HG03378 (cell line): ENCODE measurements around the gene BABAM2.

Experiments
- ATAC-seq: cut with Tn5 transposase; IDR thresholded peaks from one replicate; pipeline ENCODE4 v1.9.1; 2021; ENCODE audit warnings: mild to moderate bottlenecking, moderate library complexity; ENCODE audit not compliant: unreplicated experiment

BABAM2 gene

DNA sequence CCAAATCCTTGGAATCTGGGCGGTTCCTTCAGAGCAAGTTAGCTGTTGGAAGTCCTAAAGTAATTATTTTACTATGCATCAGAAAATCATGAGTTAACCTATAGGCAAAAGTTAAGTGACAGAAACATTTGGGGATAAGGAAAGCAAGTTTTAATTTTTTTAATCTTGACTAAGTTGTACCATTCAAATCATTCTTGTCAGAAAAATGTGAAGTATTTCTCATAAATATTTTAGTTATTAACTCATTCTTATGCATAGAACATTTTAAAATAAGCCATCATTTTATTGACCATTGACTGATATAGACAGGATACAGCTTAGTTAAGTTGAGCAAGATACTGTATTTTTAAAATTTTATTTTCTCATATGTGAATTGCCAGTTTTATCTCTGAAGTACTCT is 403.9 kb downstream of the BABAM2 start:
- no peak for ATAC-seq

- ATAC-seq: no peak
Observed at GRCh38 chr2:28296243-28296642, 405.7 kb downstream of the BABAM2 start.

GRCh38 chr2:28296904-28297303 is 406.4 kb downstream of the BABAM2 start:
- no peak for ATAC-seq

GRCh38 chr2:28297531-28297930 is 407.0 kb downstream of the BABAM2 start:
- no peak for ATAC-seq

DNA sequence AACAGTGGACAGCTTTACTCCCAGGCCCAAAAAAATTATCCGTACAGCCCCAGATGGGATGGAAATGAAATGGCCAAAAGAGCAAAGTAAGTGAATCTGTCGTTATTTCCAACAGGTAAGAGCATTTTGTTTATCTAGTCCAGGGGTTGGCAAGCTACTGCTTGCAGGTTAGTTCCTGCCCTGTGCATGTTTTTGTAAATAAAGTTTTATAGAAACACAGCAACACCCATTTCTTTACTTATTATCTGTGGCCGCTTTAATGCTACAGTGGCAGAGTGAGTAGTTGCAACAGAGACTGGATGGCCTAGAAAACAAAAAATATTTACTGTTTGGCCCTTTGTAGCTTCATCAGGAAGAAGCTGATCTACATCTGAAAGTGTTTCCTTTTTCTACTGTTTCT is 407.9 kb downstream of the BABAM2 start:
- no peak for ATAC-seq

GRCh38 chr2:28300485-28301341 is 410.2 kb downstream of the BABAM2 start:
- no peak for ATAC-seq

DNA sequence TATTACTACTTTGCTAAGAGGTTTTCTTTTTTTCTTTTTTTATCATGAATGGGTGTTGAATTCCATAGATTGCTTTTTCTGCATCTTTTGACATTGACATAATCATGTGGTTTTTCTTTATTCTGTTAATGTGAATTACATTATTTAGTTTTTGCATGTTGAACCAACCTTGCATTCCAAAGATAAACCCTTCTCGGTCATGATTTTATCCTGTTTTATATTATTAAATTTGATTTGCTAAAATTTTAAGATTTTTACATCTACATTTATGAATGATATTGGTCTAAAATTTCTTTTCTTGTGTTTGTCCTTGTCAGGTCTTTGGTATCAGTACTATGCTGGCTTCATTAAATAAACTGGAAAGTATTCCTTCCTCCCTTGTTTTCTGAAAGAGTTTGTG is 414.7 kb downstream of the BABAM2 start:
- no peak for ATAC-seq

GRCh38 chr2:28310107-28310506 is 419.6 kb downstream of the BABAM2 start:
- no peak for ATAC-seq

- no peak for ATAC-seq
Observed at GRCh38 chr2:28311660-28312249, 421.2 kb downstream of the BABAM2 start.

- ATAC-seq: no peak
Observed at GRCh38 chr2:28312307-28313219, 422.0 kb downstream of the BABAM2 start.

DNA sequence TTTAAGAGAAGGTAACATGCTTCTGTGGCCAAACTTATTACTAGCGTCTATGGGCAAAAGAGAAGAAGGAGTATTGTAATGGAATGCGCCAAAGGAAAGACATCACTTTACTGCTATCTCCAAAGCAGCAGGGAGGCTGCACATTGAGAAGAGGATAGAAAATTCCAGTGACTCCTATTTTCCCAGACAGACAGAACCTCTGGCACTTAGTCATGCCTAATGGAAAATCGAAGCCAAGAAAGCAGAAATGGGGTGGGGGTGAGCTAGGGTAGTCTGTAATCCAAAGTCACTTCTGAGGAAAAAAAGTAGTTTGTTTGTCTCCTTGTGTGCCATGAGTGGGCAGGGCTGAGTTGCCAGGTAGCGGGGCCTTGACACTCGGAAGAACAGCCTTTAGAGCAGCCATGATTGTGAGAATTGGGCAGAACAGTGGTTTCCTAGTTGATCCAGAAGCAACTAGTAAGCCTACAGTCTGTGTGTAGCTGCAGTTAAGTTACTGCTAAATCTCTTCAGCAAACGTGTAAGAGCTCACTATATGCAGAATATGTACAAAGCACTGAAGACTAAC is 422.8 kb downstream of the BABAM2 start:
- no peak for ATAC-seq

DNA sequence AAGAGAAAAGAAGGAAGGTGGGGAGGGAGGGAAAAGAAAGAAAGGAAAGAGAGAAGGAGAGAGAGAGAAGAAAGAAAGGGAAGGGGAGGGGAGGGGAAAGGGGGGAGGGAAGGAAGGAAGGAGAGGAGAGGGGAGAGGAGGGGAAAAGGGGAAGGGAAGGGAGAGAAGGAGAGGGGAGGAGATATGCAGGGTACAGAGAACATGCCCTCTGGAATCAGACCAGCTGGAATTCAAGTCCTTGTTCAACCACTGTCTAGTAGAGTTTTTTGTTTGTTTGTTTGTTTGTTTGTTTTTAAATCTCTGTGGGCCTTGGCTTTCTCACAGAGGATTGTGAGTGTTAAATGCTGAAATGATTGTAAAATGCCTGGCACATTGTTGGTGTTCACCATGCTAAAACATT is 424.4 kb downstream of the BABAM2 start:
- no peak for ATAC-seq

DNA sequence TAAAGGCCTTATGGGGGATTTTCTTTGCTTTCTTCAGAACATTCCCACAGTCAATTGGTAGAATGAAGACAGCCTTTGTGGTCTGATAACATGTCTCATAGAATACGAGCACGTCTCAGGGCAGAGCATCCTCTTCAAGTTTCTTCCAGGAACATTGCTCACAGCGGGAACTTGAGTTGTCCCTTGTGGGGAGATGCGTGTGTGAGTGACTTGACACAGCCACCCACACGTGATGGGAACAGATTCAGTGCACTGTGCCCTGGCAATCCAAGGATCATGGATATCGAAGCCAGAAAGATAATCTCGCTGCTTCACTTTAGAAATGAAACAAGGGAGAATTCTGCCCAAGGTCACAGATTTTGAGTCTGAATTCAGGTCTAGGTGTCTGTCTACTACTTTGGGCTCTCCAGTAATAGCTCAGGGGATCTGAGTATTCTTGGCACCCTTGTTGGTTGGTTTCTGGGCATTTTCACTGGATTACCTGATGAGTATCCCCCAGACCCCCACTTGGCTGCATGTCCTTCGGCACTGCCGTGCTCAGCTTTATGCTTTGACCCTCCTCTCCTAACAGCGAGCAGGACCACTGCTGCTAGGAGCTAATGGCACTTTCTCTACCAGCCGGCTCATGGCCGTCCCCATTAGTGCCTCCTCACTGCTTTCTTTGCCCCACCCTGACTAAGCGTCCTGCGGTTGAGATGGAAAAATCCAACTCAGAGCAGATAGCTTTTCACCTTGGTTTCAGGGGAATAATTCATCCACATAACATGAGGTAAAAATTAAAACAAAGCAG is 426.2 kb downstream of the BABAM2 start:
- no peak for ATAC-seq

GRCh38 chr2:28317390-28317789 is 426.9 kb downstream of the BABAM2 start:
- ATAC-seq: no peak

DNA sequence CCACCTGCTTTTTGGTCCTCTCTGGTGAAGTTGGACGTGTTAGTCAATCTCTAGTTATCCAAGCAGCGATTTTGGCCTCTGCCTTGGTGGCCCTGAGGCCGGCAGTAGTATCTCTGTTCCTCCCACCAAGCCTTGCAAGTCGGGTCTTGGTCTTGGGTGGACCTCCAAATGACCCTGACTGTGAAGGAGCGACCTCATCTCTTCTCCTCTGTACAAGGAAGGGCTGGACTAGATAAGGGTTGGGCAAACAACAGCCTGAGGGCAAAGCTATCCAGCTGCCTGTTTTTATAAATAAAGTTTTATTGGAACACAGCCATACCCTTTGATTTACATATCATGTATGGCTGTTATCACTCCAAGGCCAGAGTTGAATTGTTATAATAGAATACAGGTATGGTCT is 427.5 kb downstream of the BABAM2 start:
- no peak for ATAC-seq

GRCh38 chr2:28318462-28319117 is 428.1 kb downstream of the BABAM2 start:
- ATAC-seq: no peak

GRCh38 chr2:28319118-28320008 is 428.8 kb downstream of the BABAM2 start:
- ATAC-seq: no peak

DNA sequence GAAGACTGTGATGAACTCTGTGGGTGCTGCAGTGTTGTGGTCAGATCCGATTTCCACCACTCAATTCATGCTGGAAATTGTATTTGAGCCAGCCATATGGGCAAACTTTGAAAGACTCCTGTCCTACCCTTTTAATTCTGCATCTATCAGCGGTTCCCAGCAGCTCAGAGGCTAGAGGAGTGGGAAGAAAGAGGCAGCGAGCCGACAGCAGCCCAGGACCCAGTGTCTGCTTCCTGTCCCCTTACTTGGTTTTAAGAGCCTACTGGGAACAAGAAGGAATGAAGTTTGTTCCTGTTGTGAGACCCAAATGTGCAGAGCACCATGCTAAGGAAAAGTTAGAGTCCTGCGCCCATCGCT is 429.5 kb downstream of the BABAM2 start:
- no peak for ATAC-seq

- no peak for ATAC-seq
Observed at GRCh38 chr2:28320371-28320770, 429.8 kb downstream of the BABAM2 start.
